AG09309 (cell line): ENCODE measurements around the gene ITSN1.

Source experiments
- DNase-seq: peaks from one replicate; pipeline ENCODE4 v3.0.0-alpha.2; 2010; ENCODE audit warnings: low read depth
- H3K4me3 ChIP-seq: 2 replicates; pipeline ENCODE4 v1.5.1; 2011; ENCODE audit warnings: mild to moderate bottlenecking, low read depth, low read length, moderate library complexity; ENCODE audit not compliant: control insufficient read depth
- TF ChIP-seq, protein P1 (sequence below): IDR thresholded peaks from 2 replicates; pipeline ENCODE4 v1.5.1; 2011; ENCODE audit warnings: mild to moderate bottlenecking, low read depth, low read length, inconsistent platforms; ENCODE audit not compliant: insufficient read depth, control insufficient read depth; ENCODE audit errors: missing control alignments

Gene ITSN1

GRCh38 chr21:33874161-33874560 is 231.9 kb downstream of the ITSN1 start:
- no peak for DNase-seq
- TF ChIP-seq, protein P1, sequence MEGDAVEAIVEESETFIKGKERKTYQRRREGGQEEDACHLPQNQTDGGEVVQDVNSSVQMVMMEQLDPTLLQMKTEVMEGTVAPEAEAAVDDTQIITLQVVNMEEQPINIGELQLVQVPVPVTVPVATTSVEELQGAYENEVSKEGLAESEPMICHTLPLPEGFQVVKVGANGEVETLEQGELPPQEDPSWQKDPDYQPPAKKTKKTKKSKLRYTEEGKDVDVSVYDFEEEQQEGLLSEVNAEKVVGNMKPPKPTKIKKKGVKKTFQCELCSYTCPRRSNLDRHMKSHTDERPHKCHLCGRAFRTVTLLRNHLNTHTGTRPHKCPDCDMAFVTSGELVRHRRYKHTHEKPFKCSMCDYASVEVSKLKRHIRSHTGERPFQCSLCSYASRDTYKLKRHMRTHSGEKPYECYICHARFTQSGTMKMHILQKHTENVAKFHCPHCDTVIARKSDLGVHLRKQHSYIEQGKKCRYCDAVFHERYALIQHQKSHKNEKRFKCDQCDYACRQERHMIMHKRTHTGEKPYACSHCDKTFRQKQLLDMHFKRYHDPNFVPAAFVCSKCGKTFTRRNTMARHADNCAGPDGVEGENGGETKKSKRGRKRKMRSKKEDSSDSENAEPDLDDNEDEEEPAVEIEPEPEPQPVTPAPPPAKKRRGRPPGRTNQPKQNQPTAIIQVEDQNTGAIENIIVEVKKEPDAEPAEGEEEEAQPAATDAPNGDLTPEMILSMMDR: no peak

DNA sequence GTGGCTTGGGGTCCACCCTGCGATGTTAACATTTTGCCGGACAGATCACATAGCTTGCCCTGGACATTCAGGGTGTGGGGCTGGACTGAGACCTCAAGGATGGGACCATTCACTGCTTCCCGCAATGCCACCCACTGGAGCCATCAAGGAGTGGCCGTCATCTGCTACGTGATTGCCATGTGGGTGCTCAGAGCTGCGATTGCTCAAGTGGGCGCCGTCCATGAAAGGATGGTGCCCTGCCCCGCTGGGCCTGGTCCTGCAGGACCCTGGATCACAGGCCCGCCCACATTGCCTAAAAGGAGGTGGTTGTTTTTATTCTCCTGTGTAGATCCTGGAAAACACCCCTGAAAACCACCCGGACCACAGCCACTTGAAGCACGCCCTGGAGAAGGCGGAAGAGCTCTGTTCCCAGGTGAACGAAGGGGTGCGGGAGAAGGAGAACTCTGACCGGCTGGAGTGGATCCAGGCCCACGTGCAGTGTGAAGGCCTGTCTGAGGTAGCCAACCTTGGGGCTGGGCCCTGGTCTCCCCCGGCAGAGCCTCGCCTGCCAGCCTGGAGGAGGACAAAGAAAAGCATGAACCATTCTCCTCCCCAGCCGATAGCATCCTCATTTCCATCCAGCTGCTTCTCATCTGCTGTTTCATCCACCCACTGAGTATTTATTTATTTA is 232.9 kb downstream of the ITSN1 start:
- H3K4me3 ChIP-seq: no peak overlapping the region
- DNase-seq: no peak
- TF ChIP-seq, protein P1: no peak

More at GRCh38 chr21:33874161-33874560, 231.9 kb downstream of the ITSN1 start:
- H3K4me3 ChIP-seq: no peak overlapping the region

- TF ChIP-seq, protein P1: no peak
- H3K4me3 ChIP-seq: no peak overlapping the region
- no peak for DNase-seq
Measured at GRCh38 chr21:33878824-33879223, 236.5 kb downstream of the ITSN1 start.

DNA sequence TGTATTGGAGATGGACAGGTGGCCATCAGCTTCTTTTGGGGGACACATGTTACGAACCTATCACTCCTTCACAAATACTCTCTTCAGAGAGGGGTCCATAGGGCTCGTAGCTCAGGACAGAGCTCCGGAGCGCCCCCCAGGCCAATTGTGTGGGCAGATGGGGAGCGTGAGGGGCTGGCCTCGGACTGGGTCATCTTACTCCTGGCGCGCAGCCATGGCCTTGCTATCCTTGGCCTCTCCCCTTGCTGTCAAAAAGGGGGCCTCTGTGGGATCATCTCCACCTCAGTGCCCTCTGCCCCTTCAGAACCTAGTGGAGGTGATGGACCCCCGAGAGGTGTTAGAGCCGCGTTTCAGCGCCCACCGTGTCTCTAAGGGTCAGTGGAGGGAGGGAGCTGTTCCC is 238.3 kb downstream of the ITSN1 start:
- DNase-seq: no peak
- TF ChIP-seq, protein P1: no peak
- H3K4me3 ChIP-seq: no peak overlapping the region

DNA sequence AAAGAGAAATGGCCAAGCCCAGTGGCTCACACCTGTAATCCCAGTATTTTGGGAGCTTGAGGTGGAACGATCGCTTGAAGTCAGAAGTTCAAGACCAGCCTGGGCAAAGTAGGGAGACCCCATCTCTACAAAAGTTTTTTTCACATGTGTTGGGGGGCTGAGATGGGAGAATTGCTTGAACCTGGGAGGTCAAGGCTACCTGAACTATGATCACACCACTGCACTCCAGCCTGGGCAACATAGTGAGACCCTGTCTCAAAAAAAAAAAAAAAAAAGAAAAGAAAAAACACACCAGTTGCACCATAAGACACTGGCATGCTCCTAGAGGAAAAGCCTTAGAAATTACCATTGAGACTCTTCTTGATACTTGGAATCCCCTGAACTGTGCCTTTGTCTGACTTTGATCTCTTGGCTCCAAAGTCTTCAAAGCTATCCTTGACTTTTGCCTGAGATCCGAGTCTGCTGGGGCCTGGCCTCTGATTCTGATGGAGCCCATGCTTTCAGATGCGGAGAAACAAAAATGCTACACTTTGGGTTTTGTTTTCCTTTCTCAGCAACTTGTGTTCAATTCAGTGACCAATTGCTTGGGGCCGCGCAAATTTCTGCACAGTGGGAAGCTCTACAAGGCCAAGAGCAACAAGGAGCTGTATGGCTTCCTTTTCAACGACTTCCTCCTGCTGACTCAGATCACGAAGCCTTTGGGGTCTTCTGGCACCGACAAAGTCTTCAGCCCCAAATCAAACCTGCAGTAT is 239.6 kb downstream of the ITSN1 start:
- H3K4me3 ChIP-seq: no peak overlapping the region
- DNase-seq: no peak
- TF ChIP-seq, protein P1: no peak

GRCh38 chr21:33883118-33883517 is 240.8 kb downstream of the ITSN1 start:
- DNase-seq: no peak
- TF ChIP-seq, protein P1: no peak
- no peak overlapping the region for H3K4me3 ChIP-seq
